Activated T-helper 1 cell treated with anti-CD3 and anti-CD28 coated beads, Interleukin-12 subunit alpha, Interleukin-12 subunit beta, Interleukin-2, Interleukin-4 antibody, amounts not matched to agents 30 ng/mL and 10 ng/mL and 1 ng/mL, durations not matched to agents 14 hours and 24 hours and 36 hours (primary cell): Measurements from ENCODE around the gene MCC. TPM values are rescaled to one million over a fixed set of nuclear protein-coding genes. Genes with fewer than 3 reads are reported as not detected.

ENCODE experiments used
- DNase-seq: peaks from one replicate; pipeline ENCODE4 v3.0.0; 2021; ENCODE audit warnings: low spot score
- H3K27ac Mint-ChIP-seq: one replicate; pipeline ENCODE4 v1.8.0; 2021; ENCODE audit warnings: mild to moderate bottlenecking, mixed read lengths
- H3K27me3 Mint-ChIP-seq: one replicate; pipeline ENCODE4 v1.8.0; 2022; ENCODE audit warnings: mild to moderate bottlenecking, moderate library complexity, mixed read lengths; ENCODE audit not compliant: insufficient read depth
- H3K36me3 Mint-ChIP-seq: one replicate; pipeline ENCODE4 v1.8.0; 2021; ENCODE audit warnings: low read depth, mixed read lengths
- H3K4me1 Mint-ChIP-seq: one replicate; pipeline ENCODE4 v1.8.0; 2021; ENCODE audit warnings: low read depth, mixed read lengths
- H3K4me3 Mint-ChIP-seq: one replicate; pipeline ENCODE4 v1.8.0; 2021; ENCODE audit warnings: mild to moderate bottlenecking, moderate library complexity, mixed read lengths
- H3K9me3 Mint-ChIP-seq: one replicate; pipeline ENCODE4 v1.8.0; 2021; ENCODE audit warnings: mixed read lengths
- intact Hi-C: fragments of 100-400 bp; cut with micrococcal nuclease; formaldehyde crosslinking; loops from one replicate; pipeline ENCODE4 v1.15.1; 2024
- total RNA-seq: library from RNA; stranded (reverse); gene quantifications from 2 replicates; pipeline ENCODE4 v1.2.3, GENCODE V29; 2022

Gene MCC
- 0.88 and 1.3 TPM in 2 replicates for total RNA-seq

- intact Hi-C loops: no loop called here
- Mint-ChIP-seq H3K4me1 (peaks cover 26% of the 10 kb centered on the region), H3K27ac (no peak within 1 kb of the TSS), H3K4me3 (peak within 1 kb of the TSS; percentile 76), H3K9me3 (peaks cover 21% of the 10 kb centered on the region), H3K36me3 (peaks cover 3% of the 10 kb centered on the region), H3K27me3 (peaks cover 73% of the 10 kb centered on the region)
- DNase-seq: peak; percentile 2
Measured at GRCh38 chr5:113487781-113488644, at the start of gene MCC. TSS of gene MCC (minus strand) at chr5:113488453.

- no peaks in the 10 kb centered on the region for H3K4me1 Mint-ChIP-seq
- H3K36me3 Mint-ChIP-seq: peaks cover 28% of the 10 kb centered on the region
- no peak overlapping the region for H3K4me3 Mint-ChIP-seq
- peaks cover 17% of the 10 kb centered on the region for H3K9me3 Mint-ChIP-seq
- no peak overlapping the region for H3K27ac Mint-ChIP-seq
- H3K27me3 Mint-ChIP-seq: no peaks in the 10 kb centered on the region
- no peak for DNase-seq
- intact Hi-C loops: no loop called here
Measured at GRCh38 chr5:113531481-113532159, 43.4 kb upstream of the MCC start.

GRCh38 chr5:113527746-113528145 lies 39.5 kb upstream of the MCC start:
- H3K4me3 Mint-ChIP-seq: no peak overlapping the region
- intact Hi-C loops: no loop called here
- H3K9me3 Mint-ChIP-seq: peaks cover 17% of the 10 kb centered on the region
- no peaks in the 10 kb centered on the region for H3K27me3 Mint-ChIP-seq
- H3K36me3 Mint-ChIP-seq: peaks cover 19% of the 10 kb centered on the region
- H3K27ac Mint-ChIP-seq: no peak overlapping the region
- no peak for DNase-seq
- H3K4me1 Mint-ChIP-seq: peaks cover 20% of the 10 kb centered on the region

GRCh38 chr5:113526421-113526820 lies 38.2 kb upstream of the MCC start:
- H3K27ac Mint-ChIP-seq: no peak overlapping the region
- H3K4me3 Mint-ChIP-seq: no peak overlapping the region
- peaks cover 13% of the 10 kb centered on the region for H3K36me3 Mint-ChIP-seq
- peaks cover 9% of the 10 kb centered on the region for H3K9me3 Mint-ChIP-seq
- intact Hi-C loops: no loop called here
- no peaks in the 10 kb centered on the region for H3K27me3 Mint-ChIP-seq
- peaks cover 20% of the 10 kb centered on the region for H3K4me1 Mint-ChIP-seq
- DNase-seq: no peak

GRCh38 chr5:113524927-113525326 lies 36.7 kb upstream of the MCC start:
- peaks cover 31% of the 10 kb centered on the region for H3K4me1 Mint-ChIP-seq
- no peak overlapping the region for H3K27ac Mint-ChIP-seq
- H3K36me3 Mint-ChIP-seq: peaks cover 13% of the 10 kb centered on the region
- H3K27me3 Mint-ChIP-seq: no peaks in the 10 kb centered on the region
- intact Hi-C loops: no loop called here
- DNase-seq: no peak
- H3K4me3 Mint-ChIP-seq: no peak overlapping the region
- H3K9me3 Mint-ChIP-seq: no peaks in the 10 kb centered on the region

- DNase-seq: no peak
- Mint-ChIP-seq H3K4me3 (no peak overlapping the region), H3K9me3 (no peaks in the 10 kb centered on the region), H3K4me1 (peaks cover 33% of the 10 kb centered on the region), H3K36me3 (peaks cover 17% of the 10 kb centered on the region), H3K27me3 (no peaks in the 10 kb centered on the region), H3K27ac (no peak overlapping the region)
- intact Hi-C loops: no loop called here
Measured at GRCh38 chr5:113523168-113523567, 34.9 kb upstream of the MCC start.

GRCh38 chr5:113520899-113521298 lies 32.6 kb upstream of the MCC start:
- no peak overlapping the region for H3K4me3 Mint-ChIP-seq
- peaks cover 40% of the 10 kb centered on the region for H3K4me1 Mint-ChIP-seq
- no peak overlapping the region for H3K27ac Mint-ChIP-seq
- no peaks in the 10 kb centered on the region for H3K27me3 Mint-ChIP-seq
- H3K9me3 Mint-ChIP-seq: no peaks in the 10 kb centered on the region
- intact Hi-C loops: no loop called here
- H3K36me3 Mint-ChIP-seq: peaks cover 24% of the 10 kb centered on the region
- no peak for DNase-seq

GRCh38 chr5:113520429-113520828 lies 32.2 kb upstream of the MCC start:
- Mint-ChIP-seq H3K27ac (no peak overlapping the region), H3K4me3 (no peak overlapping the region), H3K36me3 (peaks cover 28% of the 10 kb centered on the region), H3K4me1 (peaks cover 40% of the 10 kb centered on the region), H3K9me3 (no peaks in the 10 kb centered on the region), H3K27me3 (no peaks in the 10 kb centered on the region)
- intact Hi-C loops: no loop called here
- no peak for DNase-seq

- Mint-ChIP-seq H3K9me3 (no peaks in the 10 kb centered on the region), H3K4me3 (no peak overlapping the region), H3K27me3 (no peaks in the 10 kb centered on the region), H3K4me1 (peaks cover 40% of the 10 kb centered on the region), H3K36me3 (peaks cover 32% of the 10 kb centered on the region), H3K27ac (no peak overlapping the region)
- DNase-seq: no peak
- intact Hi-C loops: loop anchor here (10.0 kb wide), 1 partner anchor 1355 kb away; no protein-coding TSS in a partner anchor
Measured at GRCh38 chr5:113519412-113519811, 31.2 kb upstream of the MCC start.

- Mint-ChIP-seq H3K9me3 (no peaks in the 10 kb centered on the region), H3K27ac (no peak overlapping the region), H3K4me3 (no peak overlapping the region), H3K27me3 (no peaks in the 10 kb centered on the region), H3K36me3 (peaks cover 32% of the 10 kb centered on the region), H3K4me1 (peaks cover 38% of the 10 kb centered on the region)
- intact Hi-C loops: loop anchor here (10.0 kb wide), 1 partner anchor 1354 kb away; no protein-coding TSS in a partner anchor
- no peak for DNase-seq
Measured at GRCh38 chr5:113518884-113519283, 30.6 kb upstream of the MCC start.

- Mint-ChIP-seq H3K27ac (peak overlapping the region; percentile 87), H3K36me3 (peaks cover 17% of the 10 kb centered on the region), H3K4me1 (peaks cover 35% of the 10 kb centered on the region)
Measured at GRCh38 chr5:113514289-113514635, 26.0 kb upstream of the MCC start.

GRCh38 chr5:113513384-113514288 lies 25.4 kb upstream of the MCC start, which contains the start of gene YTHDC2:
TSS of gene YTHDC2 (plus strand) at chr5:113513694. CDS start at chr5:113513896, 202 bp downstream.
- DNase-seq: peak; percentile 82
- intact Hi-C loops: loop anchor here (1.0 to 10.0 kb wide), 8 partner anchors 24 to 1349 kb away; partner anchors contain the start of genes REEP5 and SRP19
- Mint-ChIP-seq H3K4me1 (peaks cover 35% of the 10 kb centered on the region), H3K4me3 (peak within 1 kb of the TSS; percentile 94), H3K9me3 (peaks cover 4% of the 10 kb centered on the region), H3K36me3 (peaks cover 17% of the 10 kb centered on the region), H3K27me3 (peaks cover 9% of the 10 kb centered on the region), H3K27ac (peak within 1 kb of the TSS; percentile 87)

More at GRCh38 chr5:113514289-113514635, 26.0 kb upstream of the MCC start:
- H3K9me3 Mint-ChIP-seq: peaks cover 4% of the 10 kb centered on the region
- no peak for DNase-seq
- peaks cover 5% of the 10 kb centered on the region for H3K27me3 Mint-ChIP-seq
- H3K4me3 Mint-ChIP-seq: peak overlapping the region; percentile 94
- intact Hi-C loops: loop anchor here (1.0 to 10.0 kb wide), 3 partner anchors 220 to 1349 kb away; partner anchors contain the start of gene SRP19
